ENCODE results near the gene ALOXE3.
"Not testable (repeated sequence)": the region's sequence is repeated elsewhere in the genome, so short reads cannot be mapped to it uniquely, and the experiment has no call there.

- TF ChIP-seq CTCF, POLR2A, EP300 (IDR thresholded peaks at IDR 0.05): not testable (repeated sequence)
These were observed 56.5 kb downstream of the ALOXE3 start for GRCh38 chr17:8061851-8062250.

Measured in upper lobe of left lung (tissue), 4 donors.